Large intestine (tissue), 12 donors: ENCODE measurements around the gene KDM4C. TPM values are rescaled to one million over a fixed set of nuclear protein-coding genes. Genes with fewer than 3 reads are reported as not detected.
"Not testable (repeated sequence)": the region's sequence is repeated elsewhere in the genome, so short reads cannot be mapped to it uniquely, and the experiment has no call there.

Experiments
- DNase-seq, 2 donors: peaks; one replicate each; pipeline versions ENCODE4 v3.0.0 to v3.0.0-alpha.2; 2013
- H3K27ac ChIP-seq: one replicate; pipeline ENCODE4 v1.5.1; 2013; ENCODE audit warnings: low read length
- H3K27me3 ChIP-seq: 2 replicates; pipeline ENCODE4 v1.6.1; 2013; ENCODE audit warnings: low read length; ENCODE audit not compliant: control insufficient read depth, insufficient read depth
- H3K36me3 ChIP-seq: 2 replicates; pipeline ENCODE4 v1.6.1; 2013; ENCODE audit warnings: low read length; ENCODE audit not compliant: control insufficient read depth, insufficient read depth
- H3K4me1 ChIP-seq: one replicate; pipeline ENCODE4 v1.6.1; 2013; ENCODE audit warnings: low read length; ENCODE audit not compliant: control insufficient read depth, insufficient read depth
- H3K4me3 ChIP-seq: one replicate; pipeline ENCODE4 v1.5.1; 2013; ENCODE audit warnings: low read length
- H3K9me3 ChIP-seq: one replicate; pipeline ENCODE4 v1.6.1; 2013; ENCODE audit warnings: mild to moderate bottlenecking, low read depth, low read length, moderate library complexity; ENCODE audit not compliant: control insufficient read depth
- WGBS: methylation state at CpG from one replicate; pipeline ENCODE4 v1.1.5; 2013; ENCODE audit warnings: low lambda C conversion rate; ENCODE audit not compliant: insufficient coverage; 5-methylcytosine and 5-hydroxymethylcytosine counted together
- long read RNA-seq, 11 donors: transcript quantifications; one replicate each; lab custom pipeline, GENCODE V29; 2026
- polyA plus RNA-seq: library from polyadenylated mRNA; unstranded; fragments of 120-200 nt; gene quantifications from one replicate; pipeline ENCODE4 v1.2.1, GENCODE V29; 2013

KDM4C gene
- polyA plus RNA-seq, result 27.2 TPM
- long read RNA-seq, donor 1, result 0 reads
- long read RNA-seq, donor 2, full-length matches to known transcripts, result 2 of 2 reads
- long read RNA-seq, donor 2, partial matches to known transcripts, result 0 of 2 reads
- long read RNA-seq, donor 2, other reads (novel, unspliced or antisense), result 0 of 2 reads
- long read RNA-seq, donor 3, result 0 reads
- long read RNA-seq, donor 4, result 0 reads
- long read RNA-seq, donor 5, full-length matches to known transcripts, result 1 of 1 reads
- long read RNA-seq, donor 5, partial matches to known transcripts, result 0 of 1 reads
- long read RNA-seq, donor 5, other reads (novel, unspliced or antisense), result 0 of 1 reads
- long read RNA-seq, donor 6, full-length matches to known transcripts, result 2 of 2 reads
- long read RNA-seq, donor 6, partial matches to known transcripts, result 0 of 2 reads
- long read RNA-seq, donor 6, other reads (novel, unspliced or antisense), result 0 of 2 reads
- long read RNA-seq, donor 7, partial matches to known transcripts, result 0 of 1 reads
- long read RNA-seq, donor 7, other reads (novel, unspliced or antisense), result 0 of 1 reads
- long read RNA-seq, donor 8, result 0 reads
- long read RNA-seq, donor 9, partial matches to known transcripts, result 9 of 11 reads
- long read RNA-seq, donor 9, other reads (novel, unspliced or antisense), result 0 of 11 reads
- long read RNA-seq, donor 10, full-length matches to known transcripts, result 3 of 3 reads
- long read RNA-seq, donor 10, partial matches to known transcripts, result 0 of 3 reads
- long read RNA-seq, donor 10, other reads (novel, unspliced or antisense), result 0 of 3 reads
- long read RNA-seq, donor 11, full-length matches to known transcripts, result 3 of 3 reads
- long read RNA-seq, donor 11, partial matches to known transcripts, result 0 of 3 reads
- long read RNA-seq, donor 11, other reads (novel, unspliced or antisense), result 0 of 3 reads

DNA sequence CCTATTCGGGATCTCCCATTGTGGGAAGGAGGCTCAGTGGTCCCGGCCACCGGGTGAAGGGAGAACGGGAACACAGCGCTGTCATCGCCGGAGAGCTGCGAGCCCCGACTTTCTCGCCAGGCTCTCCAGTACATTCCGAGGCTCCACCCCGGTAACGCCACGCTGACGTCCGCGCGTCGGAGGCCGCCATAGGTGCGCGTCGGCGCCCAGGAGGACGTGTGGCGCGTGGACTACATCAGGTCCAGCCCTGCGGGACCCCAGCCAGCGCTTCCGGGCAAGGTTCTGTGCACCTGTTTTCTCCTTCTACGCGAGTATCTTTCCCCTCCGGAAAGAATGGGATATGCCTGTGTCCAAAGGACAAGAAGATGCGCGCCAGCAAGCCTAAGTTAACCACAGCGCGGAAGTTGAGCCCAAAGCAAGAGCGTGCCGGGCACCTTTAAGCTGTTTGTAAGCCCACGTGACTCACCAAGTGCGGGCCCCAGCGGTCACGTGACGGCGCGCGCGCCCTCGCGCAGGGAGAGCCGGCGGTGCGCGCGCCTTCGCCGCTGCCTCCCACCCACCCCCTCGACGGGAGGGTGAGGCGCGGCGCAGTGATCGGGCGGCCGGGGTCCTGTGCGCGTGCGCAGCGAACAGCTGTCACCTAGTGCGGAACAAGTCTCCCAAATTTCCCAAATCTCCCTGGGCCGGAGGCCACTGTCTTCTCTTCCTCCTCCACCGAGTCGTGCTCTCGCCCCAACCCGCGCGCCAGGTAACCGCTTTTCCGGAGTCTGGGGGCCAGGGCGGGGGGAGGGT lies at the start of gene KDM4C:
Gene KDM4C, plus strand, starts transcription at position 518 of the 792 bp plus-strand sequence. CDS start 35,016 bp downstream, outside the sequence.
- Histone ChIP-seq H3K36me3 (no peaks in the 10 kb centered on the region), H3K9me3 (no peaks in the 10 kb centered on the region), H3K27ac (peak within 1 kb of the TSS; percentile 93), H3K27me3 (no peaks in the 10 kb centered on the region), H3K4me1 (peaks cover 4% of the 10 kb centered on the region), H3K4me3 (peak within 1 kb of the TSS; percentile 97)
- WGBS, result no CpG with 5 or more reads among the region's 80 CpGs
- peak; percentile 97 to 99 for DNase-seq

DNA sequence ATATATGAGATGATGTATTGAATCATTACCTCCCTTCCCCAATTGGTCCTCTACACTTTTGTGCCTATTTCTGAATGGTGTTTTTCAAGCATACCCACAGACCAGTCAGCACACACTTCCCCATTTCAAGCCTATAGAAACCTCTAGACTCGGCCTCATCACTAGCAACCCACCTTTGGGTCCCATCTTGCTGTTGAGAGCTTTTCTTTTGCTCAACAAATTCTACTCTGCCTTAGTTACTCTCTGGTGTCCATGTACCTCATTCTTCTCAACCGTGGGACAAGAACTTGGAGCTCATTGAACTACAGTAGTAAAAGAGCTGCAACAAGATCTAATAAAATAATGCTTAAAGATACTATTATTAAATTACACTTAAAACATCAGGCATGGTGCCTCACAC lies 49.0 kb upstream of the KDM4C start:
- Histone ChIP-seq H3K36me3 (no peaks in the 10 kb centered on the region), H3K27me3 (no peaks in the 10 kb centered on the region), H3K4me1 (peaks cover 3% of the 10 kb centered on the region), H3K27ac (no peak overlapping the region), H3K9me3 (peaks cover 3% of the 10 kb centered on the region), H3K4me3 (no peak overlapping the region)
- no peak for DNase-seq
- WGBS, result no CpG with 5 or more reads among the region's 2 CpGs

DNA sequence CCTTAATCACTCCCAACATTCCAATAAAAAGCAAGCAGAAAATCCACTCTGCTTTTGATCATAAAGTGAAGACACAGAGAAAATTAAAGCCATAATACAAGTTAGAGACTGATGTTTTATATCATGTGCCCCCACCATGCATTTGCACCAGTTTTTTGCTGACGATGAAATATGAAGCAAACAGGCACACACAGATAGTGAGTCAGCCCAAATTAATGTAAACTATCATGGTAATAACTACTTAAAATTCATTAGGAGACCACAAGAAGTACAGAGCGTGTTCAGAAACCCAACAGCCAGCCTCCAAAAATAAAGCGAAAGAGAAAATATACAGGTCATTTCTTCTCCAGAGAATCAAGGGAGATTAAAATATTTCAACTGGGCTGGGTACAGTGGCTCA lies 46.4 kb upstream of the KDM4C start:
- no peaks in the 10 kb centered on the region for H3K4me1 ChIP-seq
- no peaks in the 10 kb centered on the region for H3K36me3 ChIP-seq
- H3K9me3 ChIP-seq, result peaks cover 3% of the 10 kb centered on the region
- no peaks in the 10 kb centered on the region for H3K27me3 ChIP-seq
- no CpG with 5 or more reads among the region's 3 CpGs for WGBS
- no peak overlapping the region for H3K4me3 ChIP-seq
- no peak for DNase-seq
- no peak overlapping the region for H3K27ac ChIP-seq

DNA sequence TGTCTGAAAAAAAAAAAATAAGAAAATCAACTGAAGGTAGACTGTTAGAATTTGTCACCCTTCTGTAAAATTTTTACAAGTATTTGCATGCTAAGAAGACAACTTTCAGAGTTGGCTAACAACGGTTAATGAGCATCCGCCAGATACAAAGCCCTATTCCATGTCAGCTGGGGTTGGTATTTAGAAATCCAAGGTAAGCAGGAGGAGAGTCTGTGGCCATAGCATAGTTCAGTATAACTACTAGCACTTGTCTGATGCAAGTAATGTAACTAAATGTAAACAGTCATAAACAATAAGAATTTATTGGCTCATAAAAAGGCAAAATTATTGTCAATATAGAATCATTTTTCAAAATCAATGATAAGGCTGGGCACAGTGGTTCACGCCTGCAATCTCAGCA lies 45.7 kb upstream of the KDM4C start:
- no CpG with 5 or more reads among the region's 3 CpGs for WGBS

DNA sequence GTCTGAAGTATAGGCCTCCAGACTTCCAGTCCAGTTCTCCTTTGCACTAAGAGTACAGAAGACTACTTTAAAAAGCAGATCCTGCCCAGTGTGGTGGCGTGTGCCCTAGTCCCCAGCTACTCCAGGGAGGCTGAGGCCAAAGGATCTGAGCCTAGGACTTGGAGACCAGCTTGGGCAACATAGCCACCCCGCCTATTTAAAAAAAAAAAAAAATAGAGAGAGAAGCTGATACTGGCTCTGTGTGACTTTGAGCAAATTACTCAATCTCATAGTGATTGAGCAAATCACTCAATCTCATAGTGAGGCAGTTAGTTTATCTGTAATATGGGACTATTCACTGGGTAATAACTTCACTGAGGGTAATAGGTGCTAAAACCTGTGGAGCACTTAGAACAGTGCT lies 43.6 kb upstream of the KDM4C start:
- Histone ChIP-seq H3K4me3 (no peak overlapping the region), H3K9me3 (no peaks in the 10 kb centered on the region), H3K27ac (no peak overlapping the region), H3K36me3 (no peaks in the 10 kb centered on the region), H3K27me3 (no peaks in the 10 kb centered on the region), H3K4me1 (no peaks in the 10 kb centered on the region)
- peak; percentile 10 to 46 for DNase-seq
- 80% methylated on average over 1 of the region's 2 CpGs for WGBS

More for the DNA sequence above, 45.7 kb upstream of the KDM4C start:
- Histone ChIP-seq H3K4me1 (no peaks in the 10 kb centered on the region), H3K4me3 (no peak overlapping the region), H3K36me3 (no peaks in the 10 kb centered on the region), H3K27me3 (no peaks in the 10 kb centered on the region), H3K9me3 (peaks cover 3% of the 10 kb centered on the region), H3K27ac (no peak overlapping the region)
- no peak for DNase-seq

DNA sequence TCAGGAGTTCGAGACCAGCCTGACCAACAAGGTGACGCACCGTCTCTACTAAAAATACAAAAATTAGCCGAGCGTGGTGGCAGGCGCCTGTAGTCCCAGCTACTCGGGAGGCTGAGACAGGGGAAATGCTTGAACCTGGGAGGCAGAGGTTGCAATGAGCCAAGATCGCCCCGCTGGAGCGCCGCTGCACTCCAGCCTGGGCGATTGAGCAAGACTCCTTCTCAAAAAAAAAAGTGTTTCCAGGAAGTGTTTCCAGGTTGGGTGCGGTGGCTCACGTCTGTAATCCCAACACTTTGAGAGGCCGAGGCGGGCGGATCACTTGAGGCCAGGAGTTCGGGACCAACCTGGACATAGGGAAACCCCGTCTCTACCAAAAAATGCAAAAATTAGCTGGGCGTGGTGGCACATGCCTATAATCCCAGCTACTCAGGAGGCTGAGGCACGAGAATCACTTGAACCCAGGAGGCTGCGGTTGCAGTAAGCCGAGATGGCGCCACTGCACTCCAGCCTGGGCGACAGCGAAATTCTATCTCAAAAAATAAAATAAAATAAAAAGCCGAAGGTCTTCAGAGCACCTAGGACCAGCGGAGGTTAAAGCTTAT lies 42.5 kb upstream of the KDM4C start:
- H3K4me1 ChIP-seq, H3K36me3 ChIP-seq, H3K27me3 ChIP-seq, H3K9me3 ChIP-seq: not testable (repeated sequence)
- Histone ChIP-seq H3K27ac (peak overlapping the region; percentile 87), H3K4me3 (peak overlapping the region; percentile 50)
- peak; percentile 30 to 52 for DNase-seq
- WGBS, result no CpG with 5 or more reads among the region's 28 CpGs

DNA sequence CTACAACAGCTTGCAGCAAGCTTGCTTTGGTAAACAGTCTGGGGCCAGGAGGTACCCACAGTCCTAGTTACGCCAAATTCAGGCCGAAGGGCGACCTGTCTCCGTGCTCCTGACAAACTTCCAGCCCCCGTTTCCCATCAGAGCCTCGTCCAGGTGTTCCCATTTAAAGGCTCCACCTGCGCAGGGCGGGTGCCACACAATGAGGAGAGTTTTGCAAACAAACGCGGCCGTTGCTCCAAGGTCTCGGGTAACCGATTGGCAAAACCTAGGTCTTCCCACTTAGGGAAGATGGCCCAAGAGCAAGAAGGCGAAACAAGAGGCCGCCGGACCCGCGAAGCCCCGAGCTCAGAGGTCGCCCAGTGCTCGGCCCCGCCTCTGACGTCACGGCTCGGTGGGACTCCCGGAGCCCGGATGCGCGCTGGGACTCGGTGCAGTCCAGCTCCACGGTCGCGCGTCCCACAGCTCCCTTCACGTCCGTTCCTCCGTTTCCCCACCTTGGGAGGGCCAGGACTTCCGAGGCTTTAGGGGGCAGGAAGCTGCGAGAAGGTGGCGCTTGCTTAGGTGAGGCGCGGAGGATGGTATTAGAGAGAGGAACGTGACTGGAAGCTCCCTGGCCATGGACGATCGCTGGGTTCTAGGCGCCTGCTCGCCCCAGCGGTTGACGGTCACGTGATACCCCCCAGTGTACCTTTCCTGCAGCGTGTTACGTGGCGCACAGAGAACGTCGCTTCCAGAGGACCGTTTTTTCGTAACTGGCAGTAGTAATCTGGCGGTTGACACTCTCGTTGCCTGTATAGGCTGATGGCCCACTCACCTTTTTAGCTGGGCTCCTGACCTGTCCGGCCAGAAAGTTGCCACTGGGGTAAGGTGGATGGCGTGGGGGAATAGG lies 41.8 kb upstream of the KDM4C start:
- Histone ChIP-seq H3K27ac (peak overlapping the region; percentile 87), H3K4me1 (no peaks in the 10 kb centered on the region), H3K4me3 (peak overlapping the region; percentile 50), H3K27me3 (no peaks in the 10 kb centered on the region), H3K9me3 (no peaks in the 10 kb centered on the region), H3K36me3 (no peaks in the 10 kb centered on the region)
- DNase-seq, result peak; percentile 76 to 92
- WGBS, result no CpG with 5 or more reads among the region's 61 CpGs

DNA sequence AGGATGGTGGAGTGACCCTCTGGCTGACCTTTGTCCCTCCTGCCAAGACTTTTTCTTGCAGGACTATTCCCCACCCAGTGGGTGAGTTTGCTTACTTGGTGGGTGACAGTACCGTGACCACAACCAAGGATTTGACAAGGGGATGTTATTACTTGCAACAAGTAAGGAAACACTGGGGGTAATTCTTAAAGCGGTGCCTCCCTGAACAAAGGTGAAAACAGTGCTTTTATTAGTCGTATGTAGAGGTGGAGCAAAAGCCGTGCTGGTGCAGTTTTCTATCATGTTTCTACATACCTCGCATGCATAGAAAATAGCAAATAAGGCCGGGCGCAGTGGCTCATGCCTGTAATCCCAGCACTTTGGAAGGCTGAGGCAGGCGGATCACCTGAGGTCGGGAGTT lies 41.0 kb upstream of the KDM4C start:
- no CpG with 5 or more reads among the region's 9 CpGs for WGBS
- Histone ChIP-seq H3K4me1 (no peaks in the 10 kb centered on the region), H3K27ac (peak overlapping the region; percentile 87), H3K36me3 (no peaks in the 10 kb centered on the region), H3K9me3 (no peaks in the 10 kb centered on the region), H3K27me3 (no peaks in the 10 kb centered on the region), H3K4me3 (peak overlapping the region; percentile 50)
- peak; percentile 26 to 82 for DNase-seq

DNA sequence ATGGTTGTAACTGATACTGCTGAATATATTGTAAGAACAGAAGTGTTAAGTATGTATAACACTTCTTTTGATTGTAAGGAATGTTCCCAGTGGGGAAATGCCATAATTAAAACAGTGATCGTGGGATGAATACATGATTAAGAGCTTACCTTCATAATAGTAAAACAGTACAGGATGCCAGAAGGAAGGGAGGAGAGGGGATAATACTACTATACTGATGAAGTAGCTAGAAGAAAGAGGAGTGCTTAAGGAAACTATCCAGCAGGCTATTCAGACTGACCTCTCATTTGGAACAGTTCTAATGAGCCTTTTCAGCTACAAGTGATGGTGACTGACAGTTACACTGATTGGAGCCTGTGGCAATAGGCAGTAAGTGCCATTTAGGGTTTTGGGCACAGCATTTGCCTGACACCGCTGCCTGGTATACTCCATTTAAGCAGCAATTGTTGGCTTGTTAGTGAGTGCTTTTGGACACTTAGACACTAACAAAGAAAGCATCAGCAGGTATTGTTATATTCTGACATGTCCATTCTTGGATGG lies 33.8 kb upstream of the KDM4C start:
- Histone ChIP-seq H3K27me3 (no peaks in the 10 kb centered on the region), H3K9me3 (no peaks in the 10 kb centered on the region), H3K36me3 (no peaks in the 10 kb centered on the region), H3K4me1 (no peaks in the 10 kb centered on the region), H3K4me3 (no peak overlapping the region), H3K27ac (no peak overlapping the region)
- no peak for DNase-seq
- no CpG with 5 or more reads among the region's 2 CpGs for WGBS
